ENCODE measurements around the gene HCRTR1. TPM values are rescaled to one million over a fixed set of nuclear protein-coding genes. Genes with fewer than 3 reads are reported as not detected.

Gene HCRTR1
- total and polyA plus RNA-seq, 2 of the 8 experiments (the other 6 are each of a cell fraction or from before 2014, with no cell fraction given), result 0.35 to 0.39 TPM

- TF ChIP-seq FOSL1 (IDR thresholded peaks at IDR 0.05; ENCODE audit: insufficient read depth, low read depth, low read length), result no peak
Observed at GRCh38 chr1:31607360-31607759, 10.1 kb upstream of the HCRTR1 start (continued).
